NCI-H187 treated with DMSO at 0.1 percent for 48 hours (cell line): ENCODE measurements around the gene ADRA1B.

ENCODE experiments used
- DNase-seq: peaks from one replicate; lab custom pipeline; 2025; lab: John Stamatoyannopoulos, UW

The ADRA1B gene

GRCh38 chr5:159901772-159902171 is 14.5 kb upstream of the ADRA1B start:
- DNase-seq, result no peak

- DNase-seq, result no peak
Observed at GRCh38 chr5:159902444-159903121, 13.7 kb upstream of the ADRA1B start.

GRCh38 chr5:159903131-159903530 is 13.2 kb upstream of the ADRA1B start:
- DNase-seq, result no peak

- no peak for DNase-seq
Observed at GRCh38 chr5:159904874-159905273, 11.4 kb upstream of the ADRA1B start.

- no peak for DNase-seq
Observed at GRCh38 chr5:159905496-159905895, 10.8 kb upstream of the ADRA1B start.

GRCh38 chr5:159906463-159906862 is 9.8 kb upstream of the ADRA1B start:
- no peak for DNase-seq

- no peak for DNase-seq
Observed at GRCh38 chr5:159906943-159907342, 9.3 kb upstream of the ADRA1B start.

GRCh38 chr5:159907689-159908590 is 8.3 kb upstream of the ADRA1B start:
- DNase-seq, result no peak

- DNase-seq, result no peak
Observed at GRCh38 chr5:159908591-159908940, 7.7 kb upstream of the ADRA1B start.

GRCh38 chr5:159909126-159909525 is 7.2 kb upstream of the ADRA1B start:
- no peak for DNase-seq

- DNase-seq, result no peak
Observed at GRCh38 chr5:159910207-159910842, 6.0 kb upstream of the ADRA1B start.

- no peak for DNase-seq
Observed at GRCh38 chr5:159910843-159911229, 5.4 kb upstream of the ADRA1B start.

- DNase-seq, result no peak
Observed at GRCh38 chr5:159911349-159911748, 4.9 kb upstream of the ADRA1B start.

- no peak for DNase-seq
Observed at GRCh38 chr5:159912033-159912800, 4.1 kb upstream of the ADRA1B start.

- no peak for DNase-seq
Observed at GRCh38 chr5:159913048-159913447, 3.2 kb upstream of the ADRA1B start.

GRCh38 chr5:159913501-159913900 is 2.8 kb upstream of the ADRA1B start:
- DNase-seq, result no peak

GRCh38 chr5:159916841-159917761 is 819 bp downstream of the ADRA1B start:
- DNase-seq, result no peak

- no peak for DNase-seq
Observed at GRCh38 chr5:159917994-159918393, 1.7 kb downstream of the ADRA1B start.

- DNase-seq, result no peak
Observed at GRCh38 chr5:159921721-159922120, 5.4 kb downstream of the ADRA1B start.

- no peak for DNase-seq
Observed at GRCh38 chr5:159923008-159923407, 6.7 kb downstream of the ADRA1B start.
